ENCODE measurements around the gene MARVELD2.
A peak's percentile ranks its signal among the peaks of the same experiment; 100 is the strongest.
"Not testable (repeated sequence)": the region's sequence is repeated elsewhere in the genome, so short reads cannot be mapped to it uniquely, and the experiment has no call there.

The MARVELD2 gene

GRCh38 chr5:69414885-69415583 is at the start of gene MARVELD2:
TSS of gene MARVELD2 (plus strand) at chr5:69415116. CDS start at chr5:69419386, 4,270 bp downstream.
- peak; percentile 67 for DNase-seq (ENCODE audit: low spot score)

GRCh38 chr5:69367697-69368279 is 47.1 kb upstream of the MARVELD2 start:
- DNase-seq (ENCODE audit: low spot score), result no peak

GRCh38 chr5:69368458-69369339 is 46.2 kb upstream of the MARVELD2 start:
- DNase-seq (ENCODE audit: low spot score), result peak; percentile 80

GRCh38 chr5:69369340-69370121 is 45.4 kb upstream of the MARVELD2 start, which contains the start of the genes AK6, RAD17 and TAF9:
TSS of gene AK6 (minus strand) at chr5:69369520. CDS start at chr5:69369490, 30 bp downstream.
TSS of gene RAD17 (plus strand) at chr5:69369818. CDS start at chr5:69372209, 2,391 bp downstream.
TSS of gene TAF9 (minus strand) at chr5:69369520. CDS start at chr5:69365737, 3,783 bp downstream.
- peak; percentile 95 for DNase-seq (ENCODE audit: low spot score)

- DNase-seq (ENCODE audit: low spot score), result not testable (repeated sequence)
These were observed 44.6 kb upstream of the MARVELD2 start for GRCh38 chr5:69370335-69370734.

- DNase-seq (ENCODE audit: low spot score), result no peak
These were observed 42.5 kb upstream of the MARVELD2 start for GRCh38 chr5:69372394-69372793.

GRCh38 chr5:69374911-69375446 is 39.9 kb upstream of the MARVELD2 start:
- DNase-seq (ENCODE audit: low spot score), result no peak

- DNase-seq (ENCODE audit: low spot score), result no peak
These were observed 36.5 kb upstream of the MARVELD2 start for GRCh38 chr5:69378376-69378775.

GRCh38 chr5:69404659-69405330 is 10.1 kb upstream of the MARVELD2 start:
- no peak for DNase-seq (ENCODE audit: low spot score)

GRCh38 chr5:69415584-69415958 is 655 bp downstream of the MARVELD2 start:
- no peak for DNase-seq (ENCODE audit: low spot score)

- no peak for DNase-seq (ENCODE audit: low spot score)
These were observed 1.3 kb downstream of the MARVELD2 start for GRCh38 chr5:69416180-69416579.

- no peak for DNase-seq (ENCODE audit: low spot score)
These were observed 1.8 kb downstream of the MARVELD2 start for GRCh38 chr5:69416699-69417098.

- DNase-seq (ENCODE audit: low spot score), result no peak
These were observed 3.6 kb downstream of the MARVELD2 start for GRCh38 chr5:69418554-69418953.

GRCh38 chr5:69431424-69432303 is 16.7 kb downstream of the MARVELD2 start:
- DNase-seq (ENCODE audit: low spot score), result no peak

- DNase-seq (ENCODE audit: low spot score), result no peak
These were observed 17.7 kb downstream of the MARVELD2 start for GRCh38 chr5:69432412-69433206.

- peak; percentile 26 for DNase-seq (ENCODE audit: low spot score)
These were observed 20.5 kb downstream of the MARVELD2 start for GRCh38 chr5:69435276-69435884.

- DNase-seq (ENCODE audit: low spot score), result no peak
These were observed 29.3 kb downstream of the MARVELD2 start for GRCh38 chr5:69444127-69444754.

- no peak for DNase-seq (ENCODE audit: low spot score)
These were observed 34.6 kb downstream of the MARVELD2 start for GRCh38 chr5:69449511-69449910.
